Kidney epithelial cell (primary cell): Measurements from ENCODE around the gene MTHFR. TPM values are rescaled to one million over a fixed set of nuclear protein-coding genes. Genes with fewer than 3 reads are reported as not detected.

Experiments
- DNase-seq: peaks from one replicate; pipeline ENCODE4 v3.0.0-alpha.2; 2010; ENCODE audit warnings: low read depth
- H3K27me3 ChIP-seq: 2 replicates; pipeline ENCODE4 v1.6.0; 2011; ENCODE audit warnings: low read length; ENCODE audit not compliant: control insufficient read depth, insufficient read depth
- H3K36me3 ChIP-seq: 2 replicates; pipeline ENCODE4 v1.5.1; 2011; ENCODE audit warnings: low read length; ENCODE audit not compliant: control insufficient read depth, insufficient read depth
- H3K4me3 ChIP-seq: 2 replicates; pipeline ENCODE4 v1.5.1; 2011; ENCODE audit warnings: low read depth, mild to moderate bottlenecking, control low read depth, low read length
- total RNA-seq: library from RNA; depleted of rRNA; stranded (reverse); fragments of >200 nt; gene quantifications from 2 replicates; pipeline ENCODE4 v1.2.3, GENCODE V29; 2015
- TF ChIP-seq, protein P1 (sequence below): IDR thresholded peaks from 2 replicates; pipeline ENCODE4 v1.5.1; 2011; ENCODE audit warnings: mild to moderate bottlenecking, moderate library complexity, low read length, control low read depth, inconsistent platforms; ENCODE audit not compliant: insufficient read depth, poor library complexity, severe bottlenecking

The MTHFR gene
- total RNA-seq, 1 donor from 2014 or later: 26.6 TPM

DNA sequence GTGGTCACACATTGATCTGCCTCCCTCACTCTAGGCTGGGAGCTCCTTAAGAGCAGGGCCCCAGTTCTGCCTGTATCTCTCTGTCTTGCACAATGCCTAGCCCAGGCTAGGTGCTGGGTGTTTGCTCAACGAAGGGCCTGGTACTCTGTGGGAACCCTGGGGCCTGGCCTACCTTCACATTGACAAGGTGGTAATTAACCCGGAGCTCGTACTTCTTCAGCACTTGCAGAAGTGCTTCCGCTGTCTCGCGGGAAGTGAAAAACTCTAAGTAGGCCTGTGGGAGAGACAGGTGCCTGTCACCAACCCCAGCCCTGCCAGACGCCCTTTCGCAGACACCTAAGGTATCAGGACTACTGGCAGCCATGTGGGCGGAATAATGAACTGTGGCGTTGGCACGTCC is 13.7 kb downstream of the MTHFR start:
- peaks cover 2% of the 10 kb centered on the region for H3K36me3 ChIP-seq
- H3K27me3 ChIP-seq: no peaks in the 10 kb centered on the region
- H3K4me3 ChIP-seq: no peak overlapping the region
- TF ChIP-seq, protein P1, sequence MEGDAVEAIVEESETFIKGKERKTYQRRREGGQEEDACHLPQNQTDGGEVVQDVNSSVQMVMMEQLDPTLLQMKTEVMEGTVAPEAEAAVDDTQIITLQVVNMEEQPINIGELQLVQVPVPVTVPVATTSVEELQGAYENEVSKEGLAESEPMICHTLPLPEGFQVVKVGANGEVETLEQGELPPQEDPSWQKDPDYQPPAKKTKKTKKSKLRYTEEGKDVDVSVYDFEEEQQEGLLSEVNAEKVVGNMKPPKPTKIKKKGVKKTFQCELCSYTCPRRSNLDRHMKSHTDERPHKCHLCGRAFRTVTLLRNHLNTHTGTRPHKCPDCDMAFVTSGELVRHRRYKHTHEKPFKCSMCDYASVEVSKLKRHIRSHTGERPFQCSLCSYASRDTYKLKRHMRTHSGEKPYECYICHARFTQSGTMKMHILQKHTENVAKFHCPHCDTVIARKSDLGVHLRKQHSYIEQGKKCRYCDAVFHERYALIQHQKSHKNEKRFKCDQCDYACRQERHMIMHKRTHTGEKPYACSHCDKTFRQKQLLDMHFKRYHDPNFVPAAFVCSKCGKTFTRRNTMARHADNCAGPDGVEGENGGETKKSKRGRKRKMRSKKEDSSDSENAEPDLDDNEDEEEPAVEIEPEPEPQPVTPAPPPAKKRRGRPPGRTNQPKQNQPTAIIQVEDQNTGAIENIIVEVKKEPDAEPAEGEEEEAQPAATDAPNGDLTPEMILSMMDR: no peak
- DNase-seq: no peak

DNA sequence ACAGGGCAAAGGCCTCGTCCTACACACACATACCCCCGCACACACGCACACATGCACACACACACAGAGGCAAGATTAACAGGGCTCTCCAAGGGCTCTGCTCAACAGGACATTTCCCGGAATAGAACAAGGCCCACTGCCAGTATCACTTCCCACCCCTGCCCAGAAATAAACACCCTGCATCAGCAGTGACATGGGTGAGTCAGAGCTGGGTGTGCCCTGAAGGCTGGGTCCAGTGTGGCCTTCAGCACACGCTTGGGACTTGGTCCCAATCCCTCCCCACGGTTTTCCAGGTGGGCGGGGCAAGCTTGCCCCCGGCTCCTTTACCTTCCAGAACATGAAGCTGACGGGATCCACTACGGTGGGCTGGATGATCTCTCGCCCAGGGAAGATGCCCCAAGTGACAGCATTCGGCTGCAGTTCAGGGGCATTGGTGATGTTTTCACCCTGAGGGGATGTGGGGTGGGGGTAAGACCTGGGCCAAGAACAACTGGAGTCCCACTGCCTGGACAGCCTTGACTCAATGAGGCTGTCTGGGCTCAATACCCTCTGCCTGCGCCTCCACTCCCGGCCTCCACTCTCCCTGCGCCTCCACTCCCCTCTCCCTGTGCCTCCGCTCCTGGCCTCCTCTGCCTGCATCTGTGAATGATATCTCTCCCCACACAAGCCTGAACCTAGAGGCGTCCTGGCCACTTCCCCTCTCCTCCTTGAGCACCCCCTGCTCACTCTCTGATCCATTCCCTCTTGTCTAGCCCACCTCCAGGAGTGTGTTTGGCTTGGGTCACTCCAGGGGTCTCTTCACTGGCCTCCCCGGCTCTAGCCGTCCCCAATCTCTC is 14.7 kb downstream of the MTHFR start:
- no peak overlapping the region for H3K4me3 ChIP-seq
- no peaks in the 10 kb centered on the region for H3K27me3 ChIP-seq
- peaks cover 2% of the 10 kb centered on the region for H3K36me3 ChIP-seq
- TF ChIP-seq, protein P1: no peak
- no peak for DNase-seq

DNA sequence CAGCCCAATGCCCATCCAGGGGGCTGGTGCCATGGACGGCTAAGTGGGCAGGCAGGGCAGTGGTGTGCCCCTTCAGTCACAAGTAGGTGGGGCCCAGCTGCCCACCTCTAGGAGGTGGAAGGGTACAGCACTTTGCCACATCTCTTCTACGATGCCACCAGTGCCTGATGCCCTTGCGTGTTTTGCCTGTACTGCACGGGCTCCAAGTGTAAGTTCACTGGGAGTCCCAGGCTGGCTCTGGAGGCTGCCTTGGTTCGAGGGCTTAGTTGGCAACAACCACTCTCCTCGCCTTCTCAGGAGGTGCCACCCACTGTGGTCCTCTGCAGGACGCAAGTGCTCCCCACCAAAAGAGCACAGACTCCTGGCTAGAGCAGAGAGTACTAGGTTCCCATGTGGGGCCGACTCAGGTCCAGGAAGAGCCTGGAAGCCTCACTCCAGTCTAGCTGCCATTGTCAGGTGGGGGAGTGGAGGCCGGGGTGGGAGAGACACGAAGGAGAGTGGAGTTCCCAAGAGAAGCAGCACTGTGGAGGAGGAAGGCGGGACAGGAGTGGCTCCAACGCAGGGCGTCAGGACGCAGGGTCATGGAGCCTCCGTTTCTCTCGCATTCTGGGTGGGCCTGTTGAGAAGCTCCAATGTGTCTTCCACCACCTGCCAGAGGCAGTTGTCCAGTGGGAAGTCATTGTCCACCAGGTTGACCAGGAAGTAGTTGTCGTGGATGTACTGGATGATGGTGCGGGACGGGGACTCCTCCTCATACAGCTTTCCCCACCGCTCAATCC is 15.5 kb downstream of the MTHFR start:
- no peak overlapping the region for H3K4me3 ChIP-seq
- H3K36me3 ChIP-seq: peaks cover 2% of the 10 kb centered on the region
- TF ChIP-seq, protein P1: no peak
- no peaks in the 10 kb centered on the region for H3K27me3 ChIP-seq
- DNase-seq: no peak

DNA sequence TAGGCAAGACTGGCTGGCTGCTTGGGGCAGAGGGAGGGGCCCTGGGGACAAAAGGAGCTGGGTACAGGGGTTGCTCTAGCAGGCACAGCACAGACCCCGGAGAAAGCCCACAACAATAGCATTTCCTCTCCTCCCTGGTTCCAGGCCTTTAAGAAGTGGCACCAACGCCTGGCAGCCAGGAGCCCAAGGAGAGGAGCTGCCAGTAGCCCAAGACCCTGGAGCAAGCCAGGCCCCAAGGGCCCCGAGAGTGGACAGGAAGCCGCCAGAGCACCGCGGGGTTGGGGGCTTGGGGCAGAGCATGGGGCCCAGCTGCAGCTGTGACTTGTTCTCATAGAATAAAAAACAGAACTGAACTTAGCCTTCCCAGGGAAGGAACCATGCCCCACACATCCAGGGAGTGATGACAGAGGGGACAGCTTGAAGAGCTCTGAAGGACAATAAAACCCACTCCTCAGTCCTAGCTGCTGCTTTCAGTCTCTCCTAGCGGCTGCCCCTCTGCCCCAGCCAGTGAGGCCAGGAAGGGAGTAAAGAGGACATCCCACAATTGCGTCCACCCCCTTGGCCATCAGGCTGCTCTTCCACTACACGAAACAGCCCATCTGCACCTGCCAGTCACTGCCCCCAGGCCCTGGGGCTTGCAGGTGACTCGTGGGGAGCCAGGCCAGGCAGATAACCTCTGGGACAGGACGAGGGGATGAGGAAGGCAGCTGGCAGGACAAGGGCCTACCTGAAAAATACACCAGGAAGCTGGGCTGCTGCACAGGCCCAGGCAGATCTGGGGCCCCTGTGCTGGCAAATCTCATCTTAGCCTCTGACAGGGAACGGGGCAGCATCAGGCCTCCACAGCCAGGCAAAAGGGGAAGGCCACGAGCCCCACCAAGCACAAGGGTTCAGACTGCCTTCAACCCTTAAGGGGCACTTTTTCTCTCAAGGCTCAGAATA is 16.4 kb downstream of the MTHFR start:
- Histone ChIP-seq H3K36me3 (peaks cover 1% of the 10 kb centered on the region), H3K27me3 (no peaks in the 10 kb centered on the region), H3K4me3 (no peak overlapping the region)
- TF ChIP-seq, protein P1: no peak
- DNase-seq: no peak

DNA sequence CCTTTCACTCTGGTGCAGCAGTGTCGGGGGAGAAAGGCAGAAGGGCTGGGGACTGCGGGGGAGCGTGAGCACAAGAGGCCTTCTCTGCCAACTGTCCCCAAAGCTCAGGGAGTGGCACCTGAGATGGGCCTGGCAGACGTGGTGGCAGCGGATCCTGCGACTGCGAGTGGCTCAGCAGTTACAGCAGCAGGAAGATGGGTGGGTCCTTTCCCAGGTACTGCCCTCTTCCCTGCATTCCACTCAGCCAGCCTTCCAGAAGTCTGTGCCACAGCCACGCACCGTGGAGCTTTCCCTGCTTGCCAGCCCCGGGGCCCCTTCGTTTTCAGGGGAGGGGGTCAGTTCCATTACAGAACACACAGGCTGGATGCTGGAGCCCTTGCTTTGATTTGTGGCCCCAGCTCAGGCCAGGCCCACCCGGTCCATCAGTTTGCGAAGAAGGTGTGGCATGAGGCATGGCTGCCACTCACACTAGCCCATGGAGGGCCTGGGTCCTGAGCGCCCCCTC is 17.2 kb downstream of the MTHFR start:
- no peak for DNase-seq
- no peak overlapping the region for H3K4me3 ChIP-seq
- TF ChIP-seq, protein P1: no peak
- H3K27me3 ChIP-seq: no peaks in the 10 kb centered on the region
- H3K36me3 ChIP-seq: peaks cover 1% of the 10 kb centered on the region
